ENCODE data around the gene RNF34. TPM values are rescaled to one million over a fixed set of nuclear protein-coding genes. Genes with fewer than 3 reads are reported as not detected.

The RNF34 gene
- total RNA-seq, 1 experiment from 2014 or later, result 79.5 TPM

GRCh38 chr12:121400332-121401139 is 618 bp downstream of the RNF34 start:
- Mint-ChIP-seq H3K4me3 (ENCODE audit: low read depth, unreplicated experiment) (peak overlapping the region; percentile 72), H3K27me3 (ENCODE audit: unreplicated experiment) (no peaks in the 10 kb centered on the region), H3K27ac (ENCODE audit: unreplicated experiment) (peak overlapping the region; percentile 45), H3K36me3 (ENCODE audit: insufficient read depth, unreplicated experiment) (peaks cover 48% of the 10 kb centered on the region), H3K9me3 (ENCODE audit: low read depth, unreplicated experiment) (no peaks in the 10 kb centered on the region), H3K4me1 (ENCODE audit: low read depth, unreplicated experiment) (peaks cover 9% of the 10 kb centered on the region)
- intact Hi-C loops (cut with micrococcal nuclease; ENCODE audit: unreplicated experiment), result loop anchor here (5.0 kb wide), 2 partner anchors 48 to 68 kb away; partner anchors contain the start of gene ANAPC5
- CTCF ChIA-PET, result interaction anchor here (0.6 to 2.7 kb wide), 6 partner anchors 10 to 384 kb away, joined by 3 to 11 read pairs (median 5); no protein-coding TSS in a partner anchor
- peak; percentile 37 for DNase-seq
- TF ChIP-seq CTCF (IDR thresholded peaks at IDR 0.05; ENCODE audit: unreplicated experiment), result no peak
- no TSS peak for BruUV-seq (replicated peaks)

- DNase-seq, result no peak
- CTCF ChIA-PET, result interaction anchor here (0.7 kb wide), 1 partner anchor 771 kb away, joined by 11 read pairs; no protein-coding TSS in a partner anchor
Measured at GRCh38 chr12:121403721-121404120, 3.8 kb downstream of the RNF34 start.

GRCh38 chr12:121404734-121405133 is 4.8 kb downstream of the RNF34 start:
- CTCF ChIA-PET, result interaction anchor here (0.6 to 1.0 kb wide), 2 partner anchors 39 to 44 kb away, joined by 3 read pairs; no protein-coding TSS in a partner anchor
- no peaks in the 10 kb centered on the region for H3K27me3 Mint-ChIP-seq (ENCODE audit: unreplicated experiment)
- no peak for DNase-seq
- peaks cover 9% of the 10 kb centered on the region for H3K4me1 Mint-ChIP-seq (ENCODE audit: low read depth, unreplicated experiment)
- no peak overlapping the region for H3K4me3 Mint-ChIP-seq (ENCODE audit: low read depth, unreplicated experiment)
- peaks cover 48% of the 10 kb centered on the region for H3K36me3 Mint-ChIP-seq (ENCODE audit: insufficient read depth, unreplicated experiment)
- BruUV-seq (replicated peaks), result no TSS peak
- H3K27ac Mint-ChIP-seq (ENCODE audit: unreplicated experiment), result no peak overlapping the region
- H3K9me3 Mint-ChIP-seq (ENCODE audit: low read depth, unreplicated experiment), result no peaks in the 10 kb centered on the region
- intact Hi-C loops (cut with micrococcal nuclease; ENCODE audit: unreplicated experiment), result loop anchor here (5.0 kb wide), 2 partner anchors 52 to 72 kb away; partner anchors contain the start of gene ANAPC5
- no peak for TF ChIP-seq CTCF (IDR thresholded peaks at IDR 0.05; ENCODE audit: unreplicated experiment)

More at GRCh38 chr12:121403721-121404120, 3.8 kb downstream of the RNF34 start:
- Mint-ChIP-seq H3K4me3 (ENCODE audit: low read depth, unreplicated experiment) (no peak overlapping the region), H3K36me3 (ENCODE audit: insufficient read depth, unreplicated experiment) (peaks cover 55% of the 10 kb centered on the region), H3K27ac (ENCODE audit: unreplicated experiment) (no peak overlapping the region), H3K4me1 (ENCODE audit: low read depth, unreplicated experiment) (peaks cover 9% of the 10 kb centered on the region), H3K27me3 (ENCODE audit: unreplicated experiment) (no peaks in the 10 kb centered on the region), H3K9me3 (ENCODE audit: low read depth, unreplicated experiment) (no peaks in the 10 kb centered on the region)
- intact Hi-C loops (cut with micrococcal nuclease; ENCODE audit: unreplicated experiment), result loop anchor here (5.0 kb wide), 2 partner anchors 51 to 71 kb away; partner anchors contain the start of gene ANAPC5
- no TSS peak for BruUV-seq (replicated peaks)
- TF ChIP-seq CTCF (IDR thresholded peaks at IDR 0.05; ENCODE audit: unreplicated experiment), result no peak

GRCh38 chr12:121405211-121405610 is 5.3 kb downstream of the RNF34 start:
- CTCF ChIA-PET, result interaction anchor here (1.0 kb wide), 1 partner anchor 38 kb away, joined by 3 read pairs; no protein-coding TSS in a partner anchor
- Mint-ChIP-seq H3K4me1 (ENCODE audit: low read depth, unreplicated experiment) (peaks cover 9% of the 10 kb centered on the region), H3K27me3 (ENCODE audit: unreplicated experiment) (no peaks in the 10 kb centered on the region), H3K27ac (ENCODE audit: unreplicated experiment) (no peak overlapping the region), H3K4me3 (ENCODE audit: low read depth, unreplicated experiment) (no peak overlapping the region), H3K36me3 (ENCODE audit: insufficient read depth, unreplicated experiment) (peaks cover 43% of the 10 kb centered on the region), H3K9me3 (ENCODE audit: low read depth, unreplicated experiment) (no peaks in the 10 kb centered on the region)
- TF ChIP-seq CTCF (IDR thresholded peaks at IDR 0.05; ENCODE audit: unreplicated experiment), result no peak
- no TSS peak for BruUV-seq (replicated peaks)
- no peak for DNase-seq
- intact Hi-C loops (cut with micrococcal nuclease; ENCODE audit: unreplicated experiment), result no loop called here

All from Calu3 (cell line).